DMS 273 (cell line): ENCODE measurements around the gene KDM3A.
A peak's percentile ranks its signal among the peaks of the same experiment; 100 is the strongest.

Source experiments
- DNase-seq: peaks from one replicate; lab custom pipeline; 2025; ENCODE audit not compliant: unreplicated experiment; lab: John Stamatoyannopoulos, UW

Gene KDM3A

GRCh38 chr2:86434290-86434689 lies 6.9 kb upstream of the KDM3A start:
- DNase-seq = no peak

- no peak for DNase-seq
Measured at GRCh38 chr2:86435531-86435930, 5.6 kb upstream of the KDM3A start.

GRCh38 chr2:86436328-86436727 lies 4.8 kb upstream of the KDM3A start:
- DNase-seq = peak; percentile 14

GRCh38 chr2:86439879-86440630 lies 1.1 kb upstream of the KDM3A start:
- no peak for DNase-seq

GRCh38 chr2:86441392-86441881 lies 266 bp downstream of the KDM3A start:
- no peak for DNase-seq

- peak; percentile 87 for DNase-seq
Measured at GRCh38 chr2:86441882-86442641, 891 bp downstream of the KDM3A start.

GRCh38 chr2:86442642-86443005 lies 1.5 kb downstream of the KDM3A start:
- peak; percentile 86 for DNase-seq

GRCh38 chr2:86443631-86444350 lies 2.6 kb downstream of the KDM3A start:
- no peak for DNase-seq

- DNase-seq = no peak
Measured at GRCh38 chr2:86445436-86445835, 4.3 kb downstream of the KDM3A start.

- DNase-seq = no peak
Measured at GRCh38 chr2:86446060-86446459, 4.9 kb downstream of the KDM3A start.

- DNase-seq = peak; percentile 18
Measured at GRCh38 chr2:86453836-86454235, 12.7 kb downstream of the KDM3A start.

GRCh38 chr2:86454238-86454637 lies 13.1 kb downstream of the KDM3A start:
- DNase-seq = no peak

- no peak for DNase-seq
Measured at GRCh38 chr2:86455181-86455580, 14.0 kb downstream of the KDM3A start.

GRCh38 chr2:86461042-86461743 lies 20.0 kb downstream of the KDM3A start:
- DNase-seq = no peak

GRCh38 chr2:86464652-86465051 lies 23.5 kb downstream of the KDM3A start:
- no peak for DNase-seq

GRCh38 chr2:86466306-86466705 lies 25.1 kb downstream of the KDM3A start:
- no peak for DNase-seq

- no peak for DNase-seq
Measured at GRCh38 chr2:86468162-86469033, 27.2 kb downstream of the KDM3A start.

- no peak for DNase-seq
Measured at GRCh38 chr2:86470890-86471289, 29.7 kb downstream of the KDM3A start.

- no peak for DNase-seq
Measured at GRCh38 chr2:86471637-86472036, 30.5 kb downstream of the KDM3A start.

GRCh38 chr2:86476092-86476491 lies 34.9 kb downstream of the KDM3A start:
- no peak for DNase-seq
